Esophagus squamous epithelium (tissue), 5 donors: ENCODE results near the gene ASB14. TPM values are rescaled to one million over a fixed set of nuclear protein-coding genes. Genes with fewer than 3 reads are reported as not detected.

Experiments used
- DNase-seq: peaks from one replicate; lab custom pipeline; 2025; lab: John Stamatoyannopoulos, UW
- H3K27ac ChIP-seq, 4 donors: fragments of 200-600 bp; sonication (generic); one replicate each; pipeline ENCODE4 v1.5.1; 2016 to 2019; ENCODE audit warnings: mild to moderate bottlenecking in 1 of 4
- H3K27me3 ChIP-seq, 4 donors: fragments of 200-600 bp; sonication (generic); 1 replicate in 3 of 4; 2 replicates in 1 of 4; pipeline versions ENCODE4 v1.5.1 to v1.6.0; 2017 to 2021; ENCODE audit warnings: antibody characterized with exemption in 1 of 4
- H3K36me3 ChIP-seq, 3 donors: fragments of 200-600 bp; sonication (generic); one replicate each; pipeline ENCODE4 v1.5.1; 2016 to 2019
- H3K4me1 ChIP-seq, 3 donors: fragments of 200-600 bp; sonication (generic); one replicate each; pipeline ENCODE4 v1.5.1; 2017 to 2019
- H3K4me3 ChIP-seq, 4 donors: fragments of 200-600 bp; sonication (generic); 1 replicate in 3 of 4; 2 replicates in 1 of 4; pipeline ENCODE4 v1.5.1; 2016 to 2019; ENCODE audit warnings: mild to moderate bottlenecking in 2 of 4, moderate library complexity in 1 of 4
- H3K9me3 ChIP-seq, 3 donors: fragments of 200-600 bp; sonication (generic); one replicate each; pipeline ENCODE4 v1.5.1; 2016 to 2019
- POLR2A ChIP-seq, 4 donors: fragments of 450-650 bp; IDR thresholded peaks; one replicate each; pipeline ENCODE4 v1.6.1; 2017; ENCODE audit warnings: antibody characterized with exemption in 4 of 4, mild to moderate bottlenecking in 4 of 4, moderate library complexity in 3 of 4
- whole genome bisulfite sequencing, 2 donors: methylation state at CpG; one replicate each; pipeline ENCODE4 v1.1.5; 2018; 5-methylcytosine and 5-hydroxymethylcytosine counted together
- intact Hi-C: fragments of 100-400 bp; cut with DNase I; formaldehyde crosslinking; loops from one replicate; pipeline ENCODE4 v1.15.0; 2022
- total RNA-seq, 4 donors: library from RNA; depleted of rRNA; stranded (reverse); fragments of >200 nt; gene quantifications; one replicate each; pipeline ENCODE4 v1.1.0, GENCODE V29; 2016
- TF ChIP-seq, protein P1 (sequence below), 6 experiments: fragments of 450-650 bp in 4 of 6; fragments of 200-600 bp in 2 of 6; sonication (generic) in 2 of 6; IDR thresholded peaks; one replicate each; pipeline ENCODE4 v1.5.1; 2016 to 2019; ENCODE audit warnings: antibody characterized with exemption in 6 of 6, mild to moderate bottlenecking in 4 of 6, moderate library complexity in 4 of 6
- donor health status: DM: yes; HTN: yes; CAD: no.

Gene ASB14
- total RNA-seq, 4 donors from 2014 or later: not detected

DNA sequence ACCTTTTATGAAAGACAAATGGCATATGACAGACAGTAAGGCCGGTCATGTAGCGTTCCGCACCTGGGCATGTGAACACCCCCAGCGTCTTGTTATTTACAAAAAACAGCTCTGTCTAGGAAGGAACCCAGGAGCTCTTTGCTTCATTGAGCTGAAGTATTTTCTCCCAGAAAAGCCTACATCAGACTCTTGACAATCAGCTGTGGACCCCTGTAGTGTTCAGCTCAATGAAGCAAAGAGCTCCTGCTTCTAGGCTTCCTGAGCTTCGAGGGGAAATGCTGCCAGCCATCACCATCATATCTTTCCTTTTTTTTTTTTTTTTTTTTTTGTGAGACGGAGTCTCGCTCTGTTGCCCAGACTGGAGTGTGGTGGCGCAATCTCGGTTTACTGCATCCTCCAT, 4.1 kb downstream of the ASB14 start:
- 83 to 85% methylated on average over 6 to 9 of the region's 9 CpGs for WGBS, 2 donors
- H3K4me3 ChIP-seq: no peak overlapping the region
- no peaks in the 10 kb centered on the region for H3K36me3 ChIP-seq
- H3K27me3 ChIP-seq: peaks cover 0 to 12% (median 0%) of the 10 kb centered on the region in 4 donors
- no peaks in the 10 kb centered on the region for H3K9me3 ChIP-seq
- no peaks in the 10 kb centered on the region for H3K4me1 ChIP-seq
- TF ChIP-seq, protein P1, sequence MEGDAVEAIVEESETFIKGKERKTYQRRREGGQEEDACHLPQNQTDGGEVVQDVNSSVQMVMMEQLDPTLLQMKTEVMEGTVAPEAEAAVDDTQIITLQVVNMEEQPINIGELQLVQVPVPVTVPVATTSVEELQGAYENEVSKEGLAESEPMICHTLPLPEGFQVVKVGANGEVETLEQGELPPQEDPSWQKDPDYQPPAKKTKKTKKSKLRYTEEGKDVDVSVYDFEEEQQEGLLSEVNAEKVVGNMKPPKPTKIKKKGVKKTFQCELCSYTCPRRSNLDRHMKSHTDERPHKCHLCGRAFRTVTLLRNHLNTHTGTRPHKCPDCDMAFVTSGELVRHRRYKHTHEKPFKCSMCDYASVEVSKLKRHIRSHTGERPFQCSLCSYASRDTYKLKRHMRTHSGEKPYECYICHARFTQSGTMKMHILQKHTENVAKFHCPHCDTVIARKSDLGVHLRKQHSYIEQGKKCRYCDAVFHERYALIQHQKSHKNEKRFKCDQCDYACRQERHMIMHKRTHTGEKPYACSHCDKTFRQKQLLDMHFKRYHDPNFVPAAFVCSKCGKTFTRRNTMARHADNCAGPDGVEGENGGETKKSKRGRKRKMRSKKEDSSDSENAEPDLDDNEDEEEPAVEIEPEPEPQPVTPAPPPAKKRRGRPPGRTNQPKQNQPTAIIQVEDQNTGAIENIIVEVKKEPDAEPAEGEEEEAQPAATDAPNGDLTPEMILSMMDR (IDR thresholded peaks at IDR 0.05): no peak
- TF ChIP-seq POLR2A (IDR thresholded peaks at IDR 0.05): no peak
- H3K27ac ChIP-seq: no peak overlapping the region
- DNase-seq: no peak
- intact Hi-C loops: no loop called here

DNA sequence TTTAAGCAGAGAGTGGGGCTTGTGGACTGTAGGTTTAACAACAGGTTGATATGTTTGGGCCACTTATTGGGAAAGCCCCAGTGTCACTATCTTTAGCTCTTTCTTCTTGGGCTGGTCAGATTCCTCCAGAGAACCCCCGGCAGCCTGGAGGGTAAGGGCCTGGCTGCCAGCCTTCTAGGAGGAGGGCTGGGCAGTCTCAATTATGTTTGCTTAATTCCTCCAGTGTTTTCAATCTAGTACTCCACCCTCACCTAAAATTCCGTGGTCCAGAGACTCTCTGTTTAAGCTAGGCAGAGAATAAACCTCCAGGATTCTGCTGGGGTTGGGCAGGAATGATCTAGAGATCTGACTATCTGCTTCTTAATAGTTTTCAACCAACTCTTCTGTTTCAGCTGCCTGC, 5.3 kb downstream of the ASB14 start:
- DNase-seq: no peak
- intact Hi-C loops: no loop called here
- H3K4me1 ChIP-seq: no peaks in the 10 kb centered on the region

DNA sequence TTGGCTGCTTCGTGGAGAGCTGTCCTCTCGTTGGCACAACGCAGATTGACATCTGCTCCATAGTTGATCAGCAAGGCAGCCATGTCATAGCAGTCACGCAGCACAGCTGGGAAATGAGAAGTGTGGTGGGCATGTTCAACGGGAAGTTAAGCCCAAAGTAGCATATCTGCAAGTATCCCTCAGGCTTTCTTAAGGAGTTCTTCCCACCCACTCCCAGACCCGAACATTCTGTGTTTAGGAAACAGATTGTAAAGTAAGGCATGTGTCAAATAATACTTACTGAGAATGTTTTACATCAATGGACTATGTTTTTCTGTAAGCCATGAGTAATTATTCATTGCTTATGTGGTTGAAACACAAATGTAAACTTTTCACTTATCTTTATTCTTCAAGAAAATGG, 9.2 kb downstream of the ASB14 start:
- intact Hi-C loops: no loop called here
- TF ChIP-seq, protein P1 (IDR thresholded peaks at IDR 0.05): no peak
- TF ChIP-seq POLR2A (IDR thresholded peaks at IDR 0.05): no peak
- Histone ChIP-seq H3K27me3 (no peaks in the 10 kb centered on the region), H3K36me3 (no peaks in the 10 kb centered on the region), H3K9me3 (peaks cover 0 to 4% (median 0%) of the 10 kb centered on the region in 3 donors), H3K4me1 (no peaks in the 10 kb centered on the region), H3K27ac (no peak overlapping the region), H3K4me3 (no peak overlapping the region)
- 55 to 67% methylated on average over 5 to 6 of the region's 6 CpGs for WGBS, 2 donors
- no peak for DNase-seq

More for the DNA sequence above, 5.3 kb downstream of the ASB14 start:
- 27 to 47% methylated on average over 2 of the region's 2 CpGs for WGBS, 2 donors
- Histone ChIP-seq H3K4me3 (no peak overlapping the region), H3K36me3 (no peaks in the 10 kb centered on the region), H3K27me3 (peaks cover 0 to 3% (median 0%) of the 10 kb centered on the region in 4 donors), H3K27ac (no peak overlapping the region), H3K9me3 (no peaks in the 10 kb centered on the region)
- TF ChIP-seq, protein P1 (IDR thresholded peaks at IDR 0.05): no peak

DNA sequence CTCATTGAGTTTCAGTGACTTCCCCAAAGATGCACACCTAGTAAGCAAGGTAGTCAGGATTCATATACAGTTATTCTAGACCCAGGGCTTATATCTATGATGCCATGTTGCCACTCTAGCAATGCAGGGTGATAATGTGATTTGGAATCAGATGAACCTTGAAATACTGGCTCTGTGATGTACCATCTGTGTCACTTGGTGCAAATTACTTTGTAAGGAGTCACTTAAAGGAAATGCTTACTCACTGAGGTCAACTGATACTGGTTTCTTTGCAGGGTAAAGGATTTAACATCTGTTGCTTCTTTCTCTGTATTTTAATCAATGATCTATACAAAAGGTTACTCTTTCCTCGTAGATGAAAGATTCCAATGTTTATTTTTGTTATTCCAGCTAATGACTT, 10.8 kb downstream of the ASB14 start:
- Histone ChIP-seq H3K36me3 (no peaks in the 10 kb centered on the region), H3K27me3 (no peaks in the 10 kb centered on the region), H3K27ac (no peak overlapping the region), H3K9me3 (peaks cover 0 to 4% (median 0%) of the 10 kb centered on the region in 3 donors), H3K4me1 (no peaks in the 10 kb centered on the region), H3K4me3 (no peak overlapping the region)
- TF ChIP-seq, protein P1 (IDR thresholded peaks at IDR 0.05): no peak
- TF ChIP-seq POLR2A (IDR thresholded peaks at IDR 0.05): no peak
- 37 to 40% methylated on average over 1 of the region's 1 CpG for WGBS, 2 donors
- DNase-seq: no peak
- intact Hi-C loops: no loop called here

DNA sequence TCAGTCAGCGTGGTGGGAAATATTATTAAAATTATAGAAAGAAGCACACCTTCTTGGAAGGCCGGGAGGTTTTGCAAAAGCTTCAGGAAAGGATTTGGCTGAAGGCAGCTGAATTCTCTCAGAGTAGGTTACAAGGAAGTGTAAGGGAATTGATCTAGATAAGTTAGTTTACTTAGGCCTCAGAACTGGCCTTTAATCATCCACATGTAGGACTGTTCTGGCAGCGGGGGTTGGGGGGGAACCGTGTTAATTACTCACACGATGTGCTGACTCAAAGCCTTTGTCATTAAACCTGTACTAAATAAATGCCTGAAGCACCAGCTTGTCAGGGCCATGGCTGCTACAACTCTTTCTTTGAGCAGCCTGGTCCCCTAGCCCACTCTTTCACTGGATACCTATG, 12.8 kb downstream of the ASB14 start:
- Histone ChIP-seq H3K4me3 (no peak overlapping the region), H3K27me3 (no peaks in the 10 kb centered on the region), H3K4me1 (no peaks in the 10 kb centered on the region), H3K36me3 (peaks cover 0 to 9% (median 0%) of the 10 kb centered on the region in 3 donors), H3K27ac (no peak overlapping the region), H3K9me3 (peaks cover 0 to 4% (median 0%) of the 10 kb centered on the region in 3 donors)
- intact Hi-C loops: no loop called here
- WGBS, 2 donors: 75 to 87% methylated on average over 5 of the region's 5 CpGs
- TF ChIP-seq, protein P1 (IDR thresholded peaks at IDR 0.05): no peak
- no peak for DNase-seq
